NCI-H2227 treated with DMSO at 0.1 percent for 48 hours (cell line): ENCODE results near the gene DUS4L.

Experiments
- DNase-seq: peaks from one replicate; lab custom pipeline; 2025; lab: John Stamatoyannopoulos, UW

Gene DUS4L

DNA sequence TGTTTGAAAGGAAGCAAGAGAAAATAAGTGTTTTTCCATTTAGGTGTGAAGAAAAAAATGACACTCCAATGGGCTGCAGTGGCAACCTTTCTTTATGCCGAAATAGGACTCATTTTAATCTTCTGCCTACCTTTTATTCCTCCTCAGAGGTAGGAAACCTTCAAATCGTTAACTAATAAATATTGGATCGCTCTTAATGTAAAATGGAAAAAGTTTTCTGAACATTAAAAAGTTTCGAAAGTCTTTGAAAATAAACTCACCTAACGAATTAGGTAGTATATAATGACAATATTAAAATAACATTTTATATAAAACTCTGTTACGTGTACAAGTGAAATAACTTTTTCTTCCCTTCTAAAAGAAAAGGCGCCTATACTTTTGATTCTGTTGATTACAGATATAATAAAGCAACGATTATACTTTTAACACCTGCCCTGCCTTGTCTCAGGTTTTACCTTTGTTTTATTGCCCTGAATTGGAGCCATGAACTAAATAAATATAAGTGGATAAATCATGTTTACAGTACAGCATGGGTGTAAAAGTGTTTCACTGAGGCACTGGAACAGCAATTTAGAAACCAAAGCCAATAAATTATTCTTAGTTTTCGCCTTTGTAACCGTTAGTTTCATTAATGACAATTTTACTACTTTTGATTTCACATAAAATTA is 17.1 kb downstream of the DUS4L start:
- no peak for DNase-seq

DNA sequence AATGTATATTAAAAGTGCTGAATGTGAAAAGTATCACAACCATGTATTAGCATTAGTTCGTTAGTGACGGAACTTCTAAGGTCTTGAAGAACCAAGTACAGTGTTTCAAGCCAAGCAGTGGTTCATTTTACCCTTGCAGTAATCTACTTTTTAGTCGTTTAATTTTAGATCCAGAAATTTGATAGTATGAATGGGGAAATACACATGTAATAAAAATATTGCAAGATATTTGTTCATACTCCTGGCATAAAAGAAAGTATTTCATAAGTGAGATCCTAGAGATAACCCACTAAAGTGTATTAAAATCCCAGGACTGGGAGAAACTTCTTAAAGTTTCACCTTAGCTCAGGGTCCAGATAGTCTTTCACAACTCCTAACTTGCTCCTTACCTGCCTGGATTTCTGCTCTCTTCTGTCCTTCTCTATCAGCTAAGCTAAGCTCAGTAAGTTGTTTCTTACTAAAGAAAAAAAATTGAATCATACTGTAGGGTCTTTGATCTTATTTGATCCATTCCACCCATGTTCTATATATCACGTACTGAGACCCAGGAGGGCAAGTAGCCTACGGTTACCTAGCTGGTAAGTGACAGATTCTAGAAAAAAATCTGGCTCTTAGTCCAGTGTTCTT is 17.7 kb downstream of the DUS4L start:
- DNase-seq = no peak

DNA sequence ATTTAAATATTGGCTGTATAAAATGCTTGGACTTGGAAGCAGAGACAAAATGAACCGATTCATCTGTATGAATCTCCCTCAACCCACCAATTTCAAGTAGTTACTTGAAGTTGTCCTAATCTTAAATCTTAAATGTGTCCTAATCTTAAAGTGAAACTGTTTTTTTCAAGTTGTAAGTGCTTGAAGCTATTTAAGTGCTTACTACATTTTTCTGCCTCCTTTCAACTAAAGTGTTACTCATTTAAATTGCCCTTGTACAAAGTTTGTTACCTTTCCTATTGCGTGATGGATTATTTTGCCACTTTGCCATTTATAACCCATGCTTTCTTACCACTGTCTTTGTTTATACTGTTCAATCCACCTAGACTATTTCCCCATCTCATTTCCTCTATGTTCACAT is 19.1 kb downstream of the DUS4L start:
- no peak for DNase-seq

DNA sequence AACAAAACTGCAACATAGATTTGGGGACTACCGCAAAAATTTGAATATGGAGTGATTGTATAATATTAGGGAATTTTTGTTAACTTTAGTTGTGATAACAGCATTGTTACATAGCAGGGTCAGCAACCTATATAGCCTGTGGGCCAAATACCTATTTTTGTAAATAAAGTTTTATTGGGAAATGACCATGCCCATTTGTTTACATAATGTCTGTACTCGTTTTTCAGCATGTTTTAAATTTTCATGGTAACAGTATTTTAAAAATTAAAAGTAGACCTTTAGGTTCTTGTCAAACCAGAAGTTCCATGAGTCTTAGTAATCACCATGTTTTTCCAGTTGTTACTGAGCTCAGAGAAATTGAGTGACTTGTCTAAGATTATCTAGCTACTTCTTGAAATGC is 20.9 kb downstream of the DUS4L start:
- DNase-seq = no peak

DNA sequence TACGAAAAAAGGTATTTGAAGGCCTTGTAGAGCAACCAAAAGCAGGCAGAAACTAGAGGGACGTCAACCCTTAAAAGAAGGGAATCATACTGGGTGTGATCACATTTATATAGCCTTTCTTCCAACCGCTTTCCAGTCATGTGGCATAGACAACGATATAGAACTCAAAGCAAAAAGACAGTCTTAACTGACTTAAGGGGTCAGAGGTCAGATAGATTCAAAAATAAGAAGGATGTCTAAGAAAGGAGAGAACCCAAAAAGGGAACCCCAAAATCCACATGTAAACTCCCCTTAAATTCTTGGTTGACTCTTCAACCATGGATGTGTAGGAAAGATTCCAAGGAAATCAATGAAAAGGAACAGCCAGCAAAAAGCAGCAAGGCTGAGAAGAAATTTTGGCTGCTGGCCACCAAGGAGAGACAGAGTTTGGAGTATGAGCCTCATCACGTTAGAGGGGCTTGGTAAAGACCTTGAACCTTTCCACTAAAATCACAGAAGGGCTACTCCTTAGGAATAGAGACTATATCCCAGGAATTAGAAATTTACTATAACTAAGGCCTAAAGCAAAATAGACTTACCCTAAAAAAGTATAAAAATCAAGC is 24.9 kb downstream of the DUS4L start:
- DNase-seq = no peak

DNA sequence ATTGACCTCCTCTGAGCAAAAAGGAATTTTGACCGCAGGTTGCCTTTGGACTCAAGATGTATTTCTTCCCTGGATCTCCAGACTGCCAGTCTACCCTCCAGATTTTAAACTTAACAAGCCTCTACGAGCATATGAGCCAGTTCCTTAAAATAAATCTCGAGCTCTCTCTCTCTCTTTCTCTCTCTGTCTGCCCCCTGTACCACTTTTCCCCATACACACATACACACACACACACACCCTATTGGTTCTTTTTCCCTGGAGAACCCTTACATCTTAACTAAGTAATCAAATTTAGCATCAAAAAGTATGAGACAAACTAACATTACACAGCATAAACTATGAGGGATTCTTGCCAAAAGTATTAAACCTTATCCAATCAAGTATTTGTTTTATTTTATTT is 27.6 kb downstream of the DUS4L start:
- DNase-seq = no peak

DNA sequence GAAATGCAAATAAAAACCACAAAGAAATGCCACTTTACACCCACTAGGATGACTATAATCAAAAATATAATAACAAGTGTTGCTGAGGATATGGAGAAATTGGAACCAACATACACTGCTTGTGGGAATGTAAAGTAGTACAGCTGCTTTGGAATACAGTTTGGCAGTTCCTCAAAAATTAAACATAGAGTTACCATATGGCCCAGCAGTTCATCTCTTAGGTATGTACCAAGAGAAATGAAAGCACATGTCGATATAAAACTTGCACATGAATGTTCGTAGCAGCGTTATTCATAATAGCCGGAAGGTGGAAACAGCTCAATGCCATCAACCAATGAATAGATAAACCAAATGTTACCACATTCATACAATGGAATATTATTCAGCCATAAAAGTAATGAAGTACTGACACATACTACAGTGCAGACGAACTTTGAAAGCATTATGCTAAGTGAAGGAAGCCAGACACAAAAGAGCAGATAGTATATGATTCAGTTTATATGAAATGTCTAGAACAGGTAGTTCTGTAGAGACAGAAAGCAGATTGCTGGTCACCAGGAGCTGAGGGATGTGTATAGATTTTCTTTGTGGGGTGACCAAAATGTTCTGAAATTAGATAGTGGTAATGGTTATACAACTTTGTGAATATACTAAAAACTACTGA is 28.7 kb downstream of the DUS4L start:
- DNase-seq = no peak

DNA sequence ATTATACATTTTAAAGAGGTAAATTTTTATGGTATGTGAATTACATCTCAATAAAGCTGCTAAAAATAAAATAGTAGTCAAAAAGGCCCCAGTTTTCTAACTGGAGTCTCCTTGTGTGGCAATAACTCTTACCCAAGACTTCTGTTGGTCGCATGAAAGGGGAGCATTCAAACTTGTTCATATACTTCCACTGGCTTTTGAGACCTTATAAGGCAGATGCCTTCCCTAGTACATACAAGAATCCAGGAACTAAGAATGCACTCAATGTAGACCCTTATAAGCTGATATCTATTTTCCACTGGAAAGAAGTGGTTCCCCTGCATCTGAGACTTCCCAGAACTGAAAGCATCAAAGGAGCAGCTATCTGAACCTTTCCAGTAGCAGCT is 29.2 kb downstream of the DUS4L start:
- no peak for DNase-seq

DNA sequence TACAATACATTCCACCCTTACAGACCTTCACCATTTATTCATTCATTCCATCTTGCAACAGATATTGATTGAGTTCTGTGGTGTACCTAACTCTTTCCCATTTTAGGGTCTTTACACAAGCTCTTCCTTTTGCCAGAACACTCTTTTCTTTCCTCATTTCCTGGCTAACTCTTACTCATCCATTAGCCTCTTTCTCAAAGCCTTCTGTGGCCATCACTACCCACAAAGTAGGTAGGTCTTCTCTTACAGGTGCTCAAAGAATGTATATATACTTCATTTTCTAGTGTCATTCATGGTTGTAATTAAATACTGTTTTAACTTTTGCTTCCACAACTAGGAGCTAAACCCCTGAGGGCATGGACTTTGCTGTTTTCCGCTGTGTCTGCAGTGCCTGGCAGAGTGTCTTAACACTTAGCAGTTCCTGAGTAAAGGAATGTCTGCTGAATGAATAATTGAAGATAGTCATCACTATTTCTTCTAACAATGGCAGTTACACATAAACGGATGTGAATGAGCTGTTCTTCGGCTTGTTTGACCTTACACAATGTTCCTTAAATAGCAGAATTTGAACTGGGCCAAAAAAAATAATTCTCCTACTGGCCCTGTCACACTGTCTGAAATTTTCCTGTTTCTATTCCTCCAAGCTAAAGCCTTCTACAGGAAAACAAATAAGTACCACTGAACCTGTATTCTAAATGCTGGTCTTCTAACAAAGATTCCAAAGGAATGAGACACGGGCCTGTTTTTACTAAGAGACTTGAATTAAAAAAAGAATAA is 31.4 kb downstream of the DUS4L start:
- no peak for DNase-seq

DNA sequence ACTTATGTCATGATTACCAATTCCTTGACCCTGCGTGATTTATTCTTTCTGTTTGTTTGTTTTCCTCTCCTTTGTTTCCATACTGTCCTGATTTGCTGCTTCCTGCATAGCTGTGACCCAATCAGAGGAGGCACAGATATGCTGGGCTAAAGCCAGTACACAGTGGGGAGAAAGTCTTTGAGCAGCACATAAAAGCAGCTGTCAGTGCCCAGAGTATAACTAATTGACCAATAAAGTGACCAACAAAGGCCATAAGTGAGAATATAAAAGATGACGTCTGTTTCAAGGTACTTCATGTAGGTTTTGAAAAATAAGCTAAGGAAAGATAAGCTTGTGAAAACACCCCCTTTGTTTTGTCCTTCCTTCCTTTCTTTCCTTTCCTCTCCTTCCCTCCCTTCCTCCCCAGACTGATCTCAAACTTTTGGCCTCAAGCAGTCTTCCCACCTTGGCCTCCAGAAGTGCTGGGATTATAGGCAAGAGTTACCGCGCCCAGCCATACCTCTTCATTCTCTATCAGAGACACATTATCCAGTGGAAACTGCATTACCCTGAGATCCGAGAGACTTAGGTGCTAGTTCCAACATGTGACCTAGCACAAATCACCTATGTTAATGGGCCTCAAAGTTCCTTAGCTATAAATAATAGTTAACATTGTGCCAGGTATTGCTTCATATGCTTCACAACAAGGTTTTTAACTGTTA is 33.3 kb downstream of the DUS4L start:
- DNase-seq = no peak

DNA sequence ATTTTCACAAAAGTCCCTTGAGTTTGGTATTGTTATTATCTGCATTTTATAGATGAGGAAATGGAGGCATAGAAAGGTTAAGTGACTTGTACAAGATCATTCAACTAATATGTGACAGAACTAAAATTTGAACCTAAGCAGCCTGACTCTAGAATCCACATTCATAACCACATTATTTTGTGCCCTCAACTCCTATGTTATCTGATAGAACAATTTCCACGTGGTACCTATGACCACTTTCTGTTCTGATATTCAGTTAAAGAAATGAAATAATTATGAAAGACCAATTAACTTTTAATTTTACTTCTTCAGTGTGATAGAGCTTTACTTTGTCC is 33.8 kb downstream of the DUS4L start:
- DNase-seq = no peak

DNA sequence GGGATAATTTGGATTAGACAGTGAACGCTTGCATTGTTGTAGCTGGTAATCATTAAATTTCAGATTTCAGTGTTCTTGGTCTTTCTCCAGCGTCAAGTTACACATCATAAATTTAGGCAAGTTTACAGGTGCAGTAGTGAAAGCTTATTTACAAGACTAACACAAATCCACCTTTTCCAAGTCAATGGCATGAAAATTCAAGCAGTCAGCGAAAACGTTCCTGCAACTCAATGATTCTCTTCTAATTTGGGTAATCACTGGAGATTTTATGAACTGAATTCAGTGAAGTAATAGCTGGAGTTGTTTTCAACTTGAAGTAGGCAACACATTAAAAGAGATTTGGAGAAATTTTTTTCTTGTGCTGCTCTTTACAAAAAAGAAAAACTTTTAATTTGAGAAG is 34.2 kb downstream of the DUS4L start:
- DNase-seq = no peak

DNA sequence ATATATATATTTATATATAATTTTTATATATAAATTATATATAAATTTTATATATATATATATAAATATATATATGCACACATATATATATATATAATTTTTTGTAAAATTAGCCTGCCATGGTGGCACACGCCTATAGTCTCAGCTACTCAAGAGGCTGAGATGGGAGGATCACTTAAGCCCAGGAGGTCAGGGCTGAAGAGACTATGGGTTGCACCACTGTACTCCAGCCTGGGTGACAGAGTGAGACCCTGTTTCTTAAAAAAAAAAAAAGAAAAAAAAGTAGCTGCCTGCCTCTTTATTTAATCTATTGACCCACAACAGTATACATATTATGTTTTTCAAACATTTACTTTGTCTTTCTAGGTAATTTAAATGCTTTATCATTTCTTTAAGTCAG is 35.5 kb downstream of the DUS4L start:
- DNase-seq = no peak

DNA sequence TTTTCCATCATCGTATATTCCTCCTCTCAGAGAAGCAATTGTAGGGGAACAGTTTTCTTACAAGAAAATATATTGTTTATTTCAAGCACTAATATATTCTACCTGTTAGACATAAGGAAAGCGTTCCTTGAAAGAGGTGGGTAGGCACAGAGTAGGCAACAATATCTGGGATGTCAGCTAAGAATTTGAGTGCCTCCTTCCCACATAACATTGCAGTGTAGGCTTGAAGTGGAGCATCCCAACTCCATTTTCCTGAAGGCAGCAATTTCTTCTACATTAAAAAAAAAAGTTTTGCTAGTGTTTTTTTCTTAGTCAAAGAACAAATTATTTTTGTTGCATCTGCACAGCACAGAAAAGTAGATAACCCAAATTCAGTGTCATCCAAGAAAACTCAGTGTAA is 37.0 kb downstream of the DUS4L start:
- DNase-seq = no peak

DNA sequence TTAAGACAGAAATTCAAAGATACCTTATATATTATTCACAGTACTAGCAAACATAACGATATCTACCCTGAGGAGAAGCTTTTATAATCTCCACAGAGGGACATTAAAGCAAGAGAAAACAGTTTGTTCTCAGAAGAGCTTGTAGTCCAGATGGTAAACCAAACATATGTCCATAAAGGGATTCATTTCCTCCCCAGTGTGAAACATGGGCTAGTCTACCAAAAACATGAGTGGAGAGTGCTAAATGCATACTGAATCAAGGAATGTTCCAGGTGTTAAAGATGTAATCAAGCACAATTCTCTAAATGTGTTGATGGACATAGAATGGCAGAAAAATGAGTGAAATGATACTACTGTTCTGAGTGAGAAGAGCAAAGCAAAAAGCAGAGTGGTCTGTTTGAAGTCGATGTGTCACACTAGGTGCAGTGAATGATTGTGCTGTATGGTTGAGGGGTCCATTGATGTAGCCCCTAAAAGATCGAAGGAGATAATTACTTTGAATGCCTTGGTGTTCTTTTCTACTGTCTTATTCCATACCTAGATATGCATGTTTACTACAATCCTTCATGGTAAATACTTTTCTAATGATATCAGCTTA is 41.5 kb downstream of the DUS4L start:
- no peak for DNase-seq

DNA sequence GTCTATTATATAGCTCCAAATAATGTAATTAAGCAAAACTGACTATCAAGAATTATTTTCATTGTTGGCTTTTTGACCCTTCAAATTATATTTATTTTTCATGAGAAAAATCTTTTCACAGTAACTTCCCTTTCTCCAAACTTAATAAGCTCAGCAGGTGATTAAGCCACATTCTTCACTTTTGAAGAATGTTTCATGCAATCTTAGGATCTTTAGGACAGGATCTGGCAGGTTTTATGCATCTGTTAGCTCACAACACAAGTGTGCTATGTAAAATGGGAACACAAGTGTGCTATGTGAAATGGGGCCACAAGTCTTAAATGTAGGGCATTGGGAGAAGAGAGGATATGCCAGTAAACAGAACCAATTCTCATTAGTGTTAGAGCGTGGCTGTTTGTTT is 42.5 kb downstream of the DUS4L start:
- no peak for DNase-seq

DNA sequence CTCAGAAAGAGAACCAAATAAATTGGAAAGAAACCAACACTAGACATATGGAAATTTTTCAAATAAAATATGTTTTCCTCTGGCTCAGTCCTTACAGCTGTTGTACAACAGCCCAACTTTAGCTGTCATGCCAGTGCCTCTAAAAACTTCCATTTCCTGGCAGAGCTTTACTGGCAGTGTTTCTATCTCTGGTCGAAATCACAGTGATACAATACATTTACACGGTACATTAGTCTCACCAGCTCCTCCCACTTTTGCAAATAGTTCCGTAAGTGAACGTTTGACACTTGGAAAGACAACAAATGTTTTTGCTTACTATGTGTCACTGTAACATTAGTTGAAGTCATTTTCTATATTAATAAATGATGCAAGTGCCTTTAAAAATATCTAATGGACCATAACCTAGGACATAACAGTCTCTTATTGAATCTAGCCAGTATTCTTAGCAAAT is 46.1 kb downstream of the DUS4L start:
- DNase-seq = no peak

DNA sequence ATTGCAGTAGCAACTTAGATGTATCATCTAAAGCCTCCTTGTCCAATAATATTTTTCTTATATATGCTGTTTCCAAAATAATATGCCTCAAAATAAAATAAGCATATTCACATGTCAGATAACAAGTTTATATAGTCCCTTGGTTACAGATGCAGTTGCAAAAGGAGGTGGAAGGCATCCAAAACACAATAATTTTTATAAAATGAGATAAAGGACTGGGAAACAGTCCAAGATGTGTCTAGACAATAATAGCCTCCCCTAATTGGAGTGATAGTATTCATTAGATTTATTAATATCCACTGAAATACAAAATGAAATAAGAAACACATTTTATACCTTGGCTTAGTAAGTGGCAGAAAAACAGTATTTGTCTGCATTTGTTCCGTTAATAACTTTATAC is 46.6 kb downstream of the DUS4L start:
- no peak for DNase-seq

DNA sequence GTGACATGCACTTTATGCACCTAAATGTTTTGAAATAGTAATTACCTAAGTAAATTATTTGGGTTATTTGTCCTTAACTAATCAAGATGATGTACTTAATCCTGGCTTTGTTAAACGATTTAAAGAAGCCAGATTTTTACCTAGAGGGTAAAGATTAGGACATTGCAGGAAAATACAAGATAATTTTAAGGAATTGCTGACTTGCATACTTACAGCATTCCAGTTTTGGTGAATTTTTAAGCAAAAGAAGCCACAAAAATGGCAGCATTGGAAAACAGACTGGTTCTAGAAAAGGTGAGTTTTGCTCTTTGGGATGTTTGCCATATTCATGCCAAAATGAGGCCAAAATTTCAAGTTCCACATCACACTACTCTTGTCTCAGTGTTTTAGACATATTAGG is 49.7 kb downstream of the DUS4L start:
- no peak for DNase-seq

DNA sequence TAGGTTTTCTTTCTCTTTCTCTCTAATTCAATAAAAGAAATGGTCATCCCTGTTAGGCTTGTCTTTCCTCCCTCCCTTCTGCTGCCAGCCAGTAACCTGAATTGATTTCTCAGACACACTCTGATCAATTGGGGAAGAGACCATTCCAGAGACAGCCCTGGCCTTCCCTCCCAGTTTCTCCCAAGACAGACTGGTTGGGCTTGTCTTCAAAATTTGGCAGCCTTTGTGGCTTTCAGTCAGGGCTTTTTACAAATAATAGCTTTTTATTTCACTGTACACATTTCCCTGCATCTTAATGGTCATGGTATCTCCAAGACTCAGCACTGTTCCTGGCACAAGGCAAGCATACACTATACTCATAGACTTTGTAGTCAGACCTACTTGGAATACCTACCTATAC is 50.2 kb downstream of the DUS4L start:
- no peak for DNase-seq

DNA sequence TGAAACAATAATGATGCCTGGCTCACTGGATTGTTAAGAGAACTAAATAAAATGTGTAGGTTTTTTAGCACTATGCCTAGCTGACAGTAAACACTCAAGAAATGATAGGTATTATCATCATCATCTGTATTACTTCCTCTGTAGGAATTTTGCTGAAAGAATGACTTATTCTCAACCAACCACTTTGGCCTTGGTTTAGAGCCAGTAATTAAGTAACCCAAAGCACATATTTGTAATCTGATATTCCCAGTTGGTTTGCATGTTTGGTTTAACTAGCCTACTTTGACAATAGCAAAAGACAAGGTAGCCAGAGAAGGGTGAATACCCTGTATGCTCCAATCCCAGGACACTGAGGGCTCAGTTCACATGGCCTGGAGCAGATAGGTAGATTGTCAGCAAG is 50.7 kb downstream of the DUS4L start:
- DNase-seq = no peak
